ENCODE results near the gene VPS16. TPM values are rescaled to one million over a fixed set of nuclear protein-coding genes. Genes with fewer than 3 reads are reported as not detected.

Gene VPS16
- total and polyA plus RNA-seq, 10 donors = 32.0 to 104 (median 44.5) TPM

- H3K4me3 ChIP-seq = no peak overlapping the region
- no peak for DNase-seq
- intact Hi-C loops (cut with DNase I; ENCODE audit: low total_unique reads) = no loop called here
- no peaks in the 10 kb centered on the region for H3K9me3 ChIP-seq
- peaks cover 2 to 12% (median 9%) of the 10 kb centered on the region in 6 donors for H3K4me1 ChIP-seq
- H3K36me3 ChIP-seq = no peaks in the 10 kb centered on the region
- peaks cover 0 to 77% (median 17%) of the 10 kb centered on the region in 7 donors for H3K27me3 ChIP-seq (replicated peaks in 1 of 7)
- WGBS, 5 donors = 77 to 86% (median 83%) methylated on average over 10 to 11 of the region's 11 CpGs
- no peak overlapping the region for H3K27ac ChIP-seq
- no peak for TF ChIP-seq CTCF (IDR thresholded peaks at IDR 0.05 in 8 of 11, conservative IDR thresholded peaks at IDR 0.05 in 3 of 11)
- TF ChIP-seq POLR2A (IDR thresholded peaks at IDR 0.05) = no peak
- no peak for TF ChIP-seq POLR2AphosphoS5 (IDR thresholded peaks at IDR 0.05)
Measured at GRCh38 chr20:2794866-2795447, 45.6 kb upstream of the VPS16 start.

- 87 to 91% (median 88%) methylated on average over 16 to 24 of the region's 24 CpGs; no CpG with 5 or more reads in 1 of the 5 donors for WGBS, 5 donors
- Histone ChIP-seq H3K9me3 (no peaks in the 10 kb centered on the region), H3K27me3 (replicated peaks in 1 of 7) (peaks cover 0 to 81% (median 22%) of the 10 kb centered on the region in 7 donors), H3K4me1 (peaks cover 3 to 17% (median 14%) of the 10 kb centered on the region in 6 donors), H3K4me3 (no peak overlapping the region), H3K27ac (no peak overlapping the region), H3K36me3 (no peaks in the 10 kb centered on the region)
- TF ChIP-seq CTCF (IDR thresholded peaks at IDR 0.05 in 8 of 11, conservative IDR thresholded peaks at IDR 0.05 in 3 of 11) (no peak), POLR2AphosphoS5 (IDR thresholded peaks at IDR 0.05) (no peak), POLR2A (IDR thresholded peaks at IDR 0.05) (no peak)
- DNase-seq = no peak
- intact Hi-C loops (cut with DNase I; ENCODE audit: low total_unique reads) = no loop called here
Measured at GRCh38 chr20:2795451-2795850, 45.1 kb upstream of the VPS16 start.

- intact Hi-C loops (cut with DNase I; ENCODE audit: low total_unique reads) = no loop called here
- Histone ChIP-seq H3K9me3 (no peaks in the 10 kb centered on the region), H3K27me3 (replicated peaks in 1 of 7) (peaks cover 0 to 88% (median 28%) of the 10 kb centered on the region in 7 donors), H3K4me3 (no peak overlapping the region), H3K4me1 (peaks cover 3 to 24% (median 21%) of the 10 kb centered on the region in 6 donors), H3K36me3 (no peaks in the 10 kb centered on the region), H3K27ac (no peak overlapping the region)
- 92 to 96% (median 93%) methylated on average over 16 to 20 of the region's 20 CpGs for WGBS, 5 donors
- TF ChIP-seq CTCF (IDR thresholded peaks at IDR 0.05 in 8 of 11, conservative IDR thresholded peaks at IDR 0.05 in 3 of 11) = no peak
- TF ChIP-seq POLR2AphosphoS5 (IDR thresholded peaks at IDR 0.05) = no peak
- TF ChIP-seq POLR2A (IDR thresholded peaks at IDR 0.05) = no peak
- DNase-seq = no peak
Measured at GRCh38 chr20:2796011-2796660, 44.4 kb upstream of the VPS16 start.

Measured in spleen (tissue), 11 donors.